H1 (cell line): ENCODE data around the gene PIGZ. TPM values are rescaled to one million over a fixed set of nuclear protein-coding genes. Genes with fewer than 3 reads are reported as not detected.

ENCODE experiments used
- CTCF ChIA-PET: fragments of 300-600 bp; sonication (Branson Sonifier 250); formaldehyde crosslinking; loops from one replicate; lab custom pipeline; 2021; ENCODE audit not compliant: partially characterized antibody; lab: Charles Lee
- POLR2A ChIA-PET: fragments of 300-600 bp; sonication (Branson Sonifier 250); formaldehyde crosslinking; loops from one replicate; lab custom pipeline; 2021; ENCODE audit warnings: inconsistent platforms; ENCODE audit not compliant: partially characterized antibody; lab: Charles Lee
- DNase-seq, 2 experiments: peaks; one replicate each; pipeline versions ENCODE4 v3.0.0 to v3.0.0-alpha.2; 2010 to 2022; ENCODE audit warnings: low spot score in 2 of 2, low read depth in 1 of 2, mixed read lengths in 1 of 2
- FAIRE-seq: peaks from 2 replicates; lab custom pipeline; 2011; peaks lifted over from hg19 to GRCh38; lab: Jason Lieb, UNC
- H2AFZ ChIP-seq: 2 replicates; pipeline ENCODE4 v1.8.1; 2012; ENCODE audit warnings: low read length, inconsistent platforms
- H2AK5ac ChIP-seq: 2 replicates; pipeline ENCODE4 v1.6.1; 2013; ENCODE audit warnings: low read depth, low read length
- H2BK120ac ChIP-seq: replicated peaks from 2 replicates; pipeline ENCODE3; 2013; ENCODE audit warnings: low read depth, low read length, inconsistent platforms
- H2BK12ac ChIP-seq: 2 replicates; pipeline ENCODE4 v1.6.1; 2013; ENCODE audit warnings: low read depth, low read length
- H2BK15ac ChIP-seq: 2 replicates; pipeline ENCODE4 v1.6.1; 2013; ENCODE audit warnings: low read length
- H2BK20ac ChIP-seq: 2 replicates; pipeline ENCODE4 v1.6.1; 2013; ENCODE audit warnings: low read length
- H2BK5ac ChIP-seq: 2 replicates; pipeline ENCODE4 v1.6.1; 2013; ENCODE audit warnings: low read depth, low read length
- H3K14ac ChIP-seq: 2 replicates; pipeline ENCODE4 v1.6.1; 2013; ENCODE audit warnings: inconsistent platforms; ENCODE audit not compliant: insufficient read length
- H3K18ac ChIP-seq: 2 replicates; pipeline ENCODE4 v1.6.1; 2013; ENCODE audit warnings: low read length; ENCODE audit errors: extremely low read depth
- H3K23ac ChIP-seq: 2 replicates; pipeline ENCODE4 v1.6.1; 2013; ENCODE audit warnings: inconsistent platforms; ENCODE audit not compliant: insufficient read length
- H3K23me2 ChIP-seq: 2 replicates; pipeline ENCODE4 v1.6.1; 2013; ENCODE audit warnings: low read depth, low read length
- H3K27ac ChIP-seq: 2 replicates; pipeline ENCODE4 v1.6.1; 2011; ENCODE audit warnings: low read depth, low read length, inconsistent platforms
- H3K27me3 ChIP-seq, 4 experiments: replicated peaks in 1 of 4; 1 replicate in 1 of 4; 2 replicates in 3 of 4; pipeline versions ENCODE4 v1.6.1 to v1.8.1; 2011 to 2013; ENCODE audit warnings: low read length in 3 of 4, mild to moderate bottlenecking in 3 of 4, inconsistent platforms in 2 of 4, mixed read lengths in 2 of 4, moderate library complexity in 1 of 4; ENCODE audit not compliant: control insufficient read depth in 3 of 4, insufficient read depth in 3 of 4; ENCODE audit errors: extremely low read depth in 1 of 4
- H3K36me3 ChIP-seq, 4 experiments: 2 replicates each; pipeline versions ENCODE4 v1.6.1 to v1.8.1; 2011 to 2013; ENCODE audit warnings: mild to moderate bottlenecking in 4 of 4, low read length in 3 of 4, moderate library complexity in 2 of 4, control low read depth in 1 of 4, inconsistent platforms in 1 of 4; ENCODE audit not compliant: insufficient read depth in 4 of 4, control insufficient read depth in 2 of 4
- H3K4ac ChIP-seq: replicated peaks from 2 replicates; pipeline ENCODE3; 2013; ENCODE audit warnings: low read length, low read depth, mixed read lengths, inconsistent platforms; ENCODE audit not compliant: insufficient read length
- H3K4me1 ChIP-seq, 4 experiments: replicated peaks in 1 of 4; 1 replicate in 1 of 4; 2 replicates in 3 of 4; pipeline versions ENCODE4 v1.6.1 to v1.8.1; 2011 to 2013; ENCODE audit warnings: low read length in 3 of 4, inconsistent platforms in 2 of 4, mixed read lengths in 1 of 4; ENCODE audit not compliant: insufficient read depth in 4 of 4, control insufficient read depth in 3 of 4
- H3K4me2 ChIP-seq, 2 experiments: 2 replicates each; pipeline versions ENCODE4 v1.6.1 to v1.8.1; 2011 to 2013; ENCODE audit warnings: low read depth in 2 of 2, low read length in 2 of 2, control low read depth in 1 of 2, inconsistent platforms in 1 of 2, mild to moderate bottlenecking in 1 of 2; ENCODE audit not compliant: insufficient read depth in 1 of 2
- H3K4me3 ChIP-seq, 4 experiments: fragments of 200-600, 300-600 bp in 1 of 4; sonication (generic), shearing (Covaris generic), sonication (Bioruptor Twin) in 1 of 4; 2 replicates each; pipeline versions ENCODE4 v1.5.1 to v1.8.1; 2011 to 2016; ENCODE audit warnings: low read length in 4 of 4, low read depth in 3 of 4, control low read depth in 2 of 4, inconsistent platforms in 2 of 4, mild to moderate bottlenecking in 2 of 4, mixed read lengths in 1 of 4, moderate library complexity in 1 of 4; ENCODE audit not compliant: insufficient read depth in 2 of 4; ENCODE audit errors: extremely low read depth in 1 of 4
- H3K56ac ChIP-seq: replicated peaks from 2 replicates; pipeline ENCODE3; 2013; ENCODE audit warnings: low read depth, mild to moderate bottlenecking, mixed read lengths, low read length, inconsistent platforms; ENCODE audit not compliant: insufficient read length
- H3K79me1 ChIP-seq: 2 replicates; pipeline ENCODE4 v1.6.1; 2013; ENCODE audit warnings: low read depth, low read length, control low read depth
- H3K79me2 ChIP-seq, 2 experiments: 2 replicates each; pipeline versions ENCODE4 v1.6.1 to v1.8.1; 2012 to 2013; ENCODE audit warnings: low read length in 2 of 2, mild to moderate bottlenecking in 2 of 2, inconsistent platforms in 1 of 2; ENCODE audit not compliant: insufficient read depth in 2 of 2, control insufficient read depth in 1 of 2
- H3K9ac ChIP-seq, 4 experiments: replicated peaks in 1 of 4; 1 replicate in 1 of 4; 2 replicates in 3 of 4; pipeline versions ENCODE4 v1.6.1 to v1.8.1; 2011 to 2013; ENCODE audit warnings: low read depth in 3 of 4, low read length in 3 of 4, control low read depth in 2 of 4, mild to moderate bottlenecking in 2 of 4, moderate library complexity in 2 of 4, inconsistent platforms in 1 of 4; ENCODE audit errors: extremely low read depth in 1 of 4
- H3K9me3 ChIP-seq, 2 experiments: 2 replicates each; pipeline versions ENCODE4 v1.6.1 to v1.8.1; 2012 to 2013; ENCODE audit warnings: mild to moderate bottlenecking in 2 of 2, moderate library complexity in 2 of 2, control low read depth in 1 of 2, inconsistent platforms in 1 of 2, low read depth in 1 of 2, low read length in 1 of 2, mixed read lengths in 1 of 2; ENCODE audit not compliant: insufficient read depth in 2 of 2
- H4K20me1 ChIP-seq, 2 experiments: replicated peaks in 1 of 2; 2 replicates each; pipeline versions ENCODE3 to v1.8.1; 2011 to 2013; ENCODE audit warnings: inconsistent platforms in 2 of 2, low read length in 2 of 2, mild to moderate bottlenecking in 1 of 2; ENCODE audit not compliant: insufficient read depth in 2 of 2, control insufficient read depth in 1 of 2
- H4K5ac ChIP-seq: 2 replicates; pipeline ENCODE4 v1.6.1; 2013; ENCODE audit warnings: low read length, low read depth, mixed read lengths, inconsistent platforms; ENCODE audit not compliant: insufficient read length
- H4K8ac ChIP-seq: 2 replicates; pipeline ENCODE4 v1.8.0; 2013; ENCODE audit warnings: mild to moderate bottlenecking, moderate library complexity, low read length, inconsistent platforms; ENCODE audit not compliant: insufficient read depth; ENCODE audit errors: extremely low read depth
- H4K91ac ChIP-seq: replicated peaks from 2 replicates; pipeline ENCODE3; 2013; ENCODE audit warnings: low read length, mixed read lengths, inconsistent platforms; ENCODE audit not compliant: insufficient read length
- CBX8 ChIP-seq: fragments of 300-800, 300-1000 bp; sonication (generic); IDR thresholded peaks from 2 replicates; pipeline ENCODE4 v1.7.1; 2016; ENCODE audit warnings: low read depth, low read length, borderline replicate concordance
- EP300 ChIP-seq, 2 experiments: IDR thresholded peaks; 1 replicate in 1 of 2; 2 replicates in 1 of 2; pipeline ENCODE4 v1.6.1; 2011 to 2012; ENCODE audit warnings: low read depth in 2 of 2, low read length in 2 of 2, mild to moderate bottlenecking in 2 of 2, borderline replicate concordance in 1 of 2, inconsistent platforms in 1 of 2, moderate library complexity in 1 of 2
- POU5F1 ChIP-seq: IDR thresholded peaks from 2 replicates; pipeline ENCODE4 v1.6.1; 2011; ENCODE audit warnings: low read depth, mild to moderate bottlenecking, low read length, moderate library complexity
- RAD21 ChIP-seq, 2 experiments: IDR thresholded peaks in 1 of 2; conservative IDR thresholded peaks in 1 of 2; 2 replicates each; pipeline ENCODE4 v1.6.1; 2011; ENCODE audit warnings: low read depth in 2 of 2, low read length in 2 of 2, improper control_type of control experiment in 1 of 2, inconsistent platforms in 1 of 2, mild to moderate bottlenecking in 1 of 2, moderate library complexity in 1 of 2
- RXRA ChIP-seq: IDR thresholded peaks from 2 replicates; pipeline ENCODE4 v1.6.1; 2011; ENCODE audit warnings: low read depth, mild to moderate bottlenecking, low read length, moderate library complexity; ENCODE audit not compliant: insufficient read depth
- SAP30 ChIP-seq: fragments of 300-600 bp; sonication (generic); IDR thresholded peaks from 2 replicates; pipeline ENCODE4 v1.7.1; 2012; ENCODE audit warnings: low read length, moderate library complexity, mild to moderate bottlenecking, inconsistent platforms; ENCODE audit not compliant: insufficient read depth, insufficient replicate concordance
- TBP ChIP-seq: IDR thresholded peaks from 2 replicates; pipeline ENCODE4 v1.6.1; 2011; ENCODE audit warnings: low read depth, low read length, improper control_type of control experiment
- WGBS, 2 experiments: shearing (Covaris generic) in 1 of 2; methylation state at CpG; one replicate each; pipeline versions ENCODE4 v1.1.6 to v1.1.7; 2013 to 2015; ENCODE audit warnings: low lambda C conversion rate in 2 of 2, mixed read lengths in 2 of 2, inconsistent platforms in 1 of 2, low coverage in 1 of 2, missing lambda C conversion rate in 1 of 2; ENCODE audit not compliant: insufficient replicate concordance in 2 of 2, insufficient coverage in 1 of 2, insufficient read length in 1 of 2; ENCODE audit errors: extremely low coverage in 1 of 2, missing lambda C conversion rate in 1 of 2; 5-methylcytosine and 5-hydroxymethylcytosine counted together
- polyA plus RNA-seq, 7 experiments: library from polyadenylated mRNA; depleted of rRNA in 3 of 7; stranded (reverse) in 5 of 7; unstranded in 2 of 7; fragments of >200 nt in 5 of 7; fragments of 200-250 nt in 2 of 7; gene quantifications; 1 replicate in 5 of 7; 2 replicates in 1 of 7; 4 replicates in 1 of 7; pipeline versions ENCODE4 v1.2.1 to v1.2.3, GENCODE V29; 2011 to 2013; ENCODE audit warnings: missing spikeins in 2 of 7, mixed read lengths in 2 of 7
- total RNA-seq: library from RNA; stranded (reverse); fragmentation: NEBNext Ultra II Directional; extraction: Animal tissue kit (Norgen Biotek cat#: 25700); gene quantifications from 2 replicates; pipeline ENCODE4 v1.2.1, GENCODE V29; 2021

Gene PIGZ
- total and polyA plus RNA-seq, 2 of the 8 experiments (the other 6 are each of a cell fraction or from before 2014, with no cell fraction given): 0.32 TPM; not detected in 1

DNA sequence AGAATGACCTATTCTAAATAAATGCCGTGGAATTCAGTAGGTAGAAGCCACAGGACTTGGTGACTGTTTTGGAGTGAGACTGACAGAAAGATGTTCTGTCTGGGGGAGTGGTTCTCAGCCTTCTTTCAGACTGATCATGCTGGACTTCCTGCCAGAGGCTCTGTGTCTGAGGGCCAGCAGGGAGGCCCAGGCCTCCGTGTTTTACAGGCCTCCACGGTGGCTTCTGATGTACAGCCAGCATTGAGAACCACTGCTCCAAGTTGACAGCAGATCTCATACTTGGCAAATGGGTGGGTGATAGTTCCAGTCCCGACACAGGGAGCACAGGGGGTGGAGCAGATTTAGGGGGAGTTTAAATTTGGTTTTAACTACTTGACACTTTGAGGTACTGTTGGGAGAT lies 6.7 kb upstream of the PIGZ start:
- H4K91ac ChIP-seq: no peak overlapping the region
- no peak overlapping the region for H4K5ac ChIP-seq
- CTCF ChIA-PET: interaction anchor here (0.6 to 1.6 kb wide), 5 partner anchors 18 to 557 kb away, joined by 3 to 4 read pairs (median 3); no protein-coding TSS in a partner anchor
- no peak overlapping the region for H3K23ac ChIP-seq
- H3K9ac ChIP-seq: no peak overlapping the region
- H3K4me2 ChIP-seq: no peak overlapping the region
- no peaks in the 10 kb centered on the region for H3K79me1 ChIP-seq
- H3K18ac ChIP-seq: no peak overlapping the region
- H3K9me3 ChIP-seq: no peaks in the 10 kb centered on the region
- H3K4me1 ChIP-seq: no peaks in the 10 kb centered on the region; a peak in 1 of 7 replicates
- no peak overlapping the region for H3K4ac ChIP-seq
- no peak overlapping the region for H3K4me3 ChIP-seq
- DNase-seq (no peak), FAIRE-seq (no peak)
- H2BK15ac ChIP-seq: no peak overlapping the region
- H4K20me1 ChIP-seq: no peaks in the 10 kb centered on the region
- no peak overlapping the region for H2BK120ac ChIP-seq
- H3K14ac ChIP-seq: no peak overlapping the region
- no peaks in the 10 kb centered on the region for H3K23me2 ChIP-seq
- H2BK20ac ChIP-seq: no peak overlapping the region
- WGBS, 2 experiments: 94% methylated on average over 4 of the region's 4 CpGs; no CpG with 5 or more reads in 1 of the 2 experiments
- TF ChIP-seq TBP (no peak), CBX8 (no peak), RXRA (no peak), EP300 (IDR thresholded peaks at IDR 0.05; ENCODE audit: borderline replicate concordance in 1 of 2, low read depth in 2 of 2, low read length in 2 of 2) (no peak), RAD21 (IDR thresholded peaks at IDR 0.05 in 1 of 2, conservative IDR thresholded peaks at IDR 0.05 in 1 of 2; ENCODE audit: low read depth in 2 of 2, low read length in 2 of 2) (no peak), POU5F1 (no peak), SAP30 (no peak)
- no peak overlapping the region for H3K27ac ChIP-seq
- no peak overlapping the region for H2BK5ac ChIP-seq
- no peak overlapping the region for H3K56ac ChIP-seq
- H2BK12ac ChIP-seq: no peak overlapping the region
- H2AFZ ChIP-seq: no peak overlapping the region
- POLR2A ChIA-PET: no interaction called here
- no peaks in the 10 kb centered on the region for H3K36me3 ChIP-seq
- H3K79me2 ChIP-seq: no peaks in the 10 kb centered on the region
- H2AK5ac ChIP-seq: no peak overlapping the region
- no peak overlapping the region for H4K8ac ChIP-seq
- peaks cover 9 to 13% (median 12%) of the 10 kb centered on the region in 4 experiments for H3K27me3 ChIP-seq
